ENCODE measurements around the gene SOS1. TPM values are rescaled to one million over a fixed set of nuclear protein-coding genes. Genes with fewer than 3 reads are reported as not detected.
"Not testable (repeated sequence)": the region's sequence is repeated elsewhere in the genome, so short reads cannot be mapped to it uniquely, and the experiment has no call there.

SOS1 gene
- total and polyA plus RNA-seq, 2 of the 13 experiments (the other 11 are each of a cell fraction or from before 2014, with no cell fraction given), result 20.8 to 60.4 TPM

GRCh38 chr2:39138187-39138836, 17.5 kb upstream of the SOS1 start (continued):
- peak; percentile 41; the same call in 1 of the 2 replicates for TF ChIP-seq PRDM10 (CRISPR knock-in tag; IDR thresholded peaks at IDR 0.05; ENCODE audit: low read depth)
- TF ChIP-seq NONO (IDR thresholded peaks at IDR 0.05), result not testable (repeated sequence)
- peak; percentile 82 for TF ChIP-seq NONO (CRISPR knock-in tag; conservative IDR thresholded peaks at IDR 0.05)
- TF ChIP-seq MED1 (CRISPR knock-in tag; IDR thresholded peaks at IDR 0.05), result peak; percentile 92
- peak; percentile 72 for TF ChIP-seq FOSL2 (CRISPR knock-in tag; IDR thresholded peaks at IDR 0.05)
- peak; percentile 38 for TF ChIP-seq PHF5A (CRISPR knock-in tag; IDR thresholded peaks at IDR 0.05; ENCODE audit: low read depth, unreplicated experiment)
- TF ChIP-seq NFE2L2 (IDR thresholded peaks at IDR 0.05; ENCODE audit: low read length), result peak; percentile 95
- peak; percentile 87; the same call in 1 of the 2 replicates for TF ChIP-seq ZNF878 (CRISPR knock-in tag; IDR thresholded peaks at IDR 0.05)
- TF ChIP-seq TBX3 (IDR thresholded peaks at IDR 0.05; ENCODE audit: borderline replicate concordance), result peak; percentile 69; the same call in 1 of the 2 replicates
- TF ChIP-seq GATAD2A (CRISPR knock-in tag; IDR thresholded peaks at IDR 0.05), result peak; percentile 95
- peak; percentile 28; the same call in 1 of the 2 replicates for TF ChIP-seq ZNF709 (CRISPR knock-in tag; IDR thresholded peaks at IDR 0.05)
- peak; percentile 63 for TF ChIP-seq SKI (IDR thresholded peaks at IDR 0.05; ENCODE audit: partially characterized antibody)
- TF ChIP-seq HNF4A (CRISPR knock-in tag; IDR thresholded peaks at IDR 0.05), result peak; percentile 82
- peak; percentile 38; the same call in 1 of the 2 replicates for TF ChIP-seq PITX1 (CRISPR knock-in tag; IDR thresholded peaks at IDR 0.05)
- TF ChIP-seq ZNF792 (CRISPR knock-in tag; IDR thresholded peaks at IDR 0.05), result peak; percentile 87; the same call in 1 of the 2 replicates
- 0 out of 2 replicates have a peak, but pooled peaks have one; percentile 42 for TF ChIP-seq ESRRA (CRISPR knock-in tag; IDR thresholded peaks at IDR 0.05; ENCODE audit: low read depth)
- TF ChIP-seq KLF6 (CRISPR knock-in tag; IDR thresholded peaks at IDR 0.05), result 0 out of 2 replicates have a peak, but pooled peaks have one; percentile 14
- peak; percentile 78 for TF ChIP-seq ZGPAT (CRISPR knock-in tag; IDR thresholded peaks at IDR 0.05)
- TF ChIP-seq ZNF761 (CRISPR knock-in tag; conservative IDR thresholded peaks at IDR 0.05), result peak; percentile 50
- TF ChIP-seq IKZF5 (CRISPR knock-in tag; IDR thresholded peaks at IDR 0.05), result peak; percentile 29; the same call in 1 of the 2 replicates
- peak; percentile 74 for TF ChIP-seq HDAC2 (CRISPR knock-in tag; IDR thresholded peaks at IDR 0.05)
- peak; percentile 50; the same call in 1 of the 2 replicates for TF ChIP-seq DMAP1 (CRISPR knock-in tag; IDR thresholded peaks at IDR 0.05)
- peak; percentile 97 for TF ChIP-seq ZBTB43 (CRISPR knock-in tag; conservative IDR thresholded peaks at IDR 0.05)
- TF ChIP-seq ZNF569 (CRISPR knock-in tag; IDR thresholded peaks at IDR 0.05; ENCODE audit: borderline replicate concordance), result 0 out of 2 replicates have a peak, but pooled peaks have one; percentile 46
- TF ChIP-seq HMG20A (CRISPR knock-in tag; IDR thresholded peaks at IDR 0.05; ENCODE audit: borderline replicate concordance), result peak; percentile 90; the same call in 1 of the 2 replicates

Measured in HepG2 (cell line).